ENCODE results near the gene VEPH1.

VEPH1 gene

DNA sequence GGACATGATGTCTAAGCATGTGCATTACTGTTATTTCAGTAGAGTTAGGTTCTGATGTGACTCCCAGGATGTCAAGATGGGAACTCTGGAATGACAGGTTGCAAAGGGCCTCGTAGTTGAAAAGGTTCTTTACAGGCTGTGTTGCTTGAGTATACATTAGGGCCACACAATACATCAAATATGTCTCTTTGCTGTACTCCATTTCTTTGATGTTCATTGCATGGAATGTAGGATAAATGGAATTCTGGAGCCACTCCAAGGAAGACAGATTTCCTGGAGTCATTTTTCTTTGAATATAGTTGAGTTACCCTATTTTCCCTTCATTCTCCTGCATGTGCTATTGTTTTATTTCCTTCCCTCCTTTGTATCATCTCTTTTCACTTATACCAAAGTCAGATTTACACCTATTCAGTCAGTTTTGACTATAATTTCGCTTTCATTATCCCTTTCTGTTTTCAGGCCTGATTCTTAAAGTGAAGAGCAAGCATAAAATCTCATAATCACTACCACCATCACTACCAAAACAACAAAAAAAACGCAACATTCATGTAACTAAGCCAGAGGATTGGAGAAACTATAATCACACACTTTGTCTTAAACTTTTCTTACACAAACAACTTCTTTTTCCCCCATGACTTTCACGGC, 127.8 kb downstream of the VEPH1 start:
- DNase-seq (ENCODE audit: low read depth) = no peak
- TF ChIP-seq, protein P1, sequence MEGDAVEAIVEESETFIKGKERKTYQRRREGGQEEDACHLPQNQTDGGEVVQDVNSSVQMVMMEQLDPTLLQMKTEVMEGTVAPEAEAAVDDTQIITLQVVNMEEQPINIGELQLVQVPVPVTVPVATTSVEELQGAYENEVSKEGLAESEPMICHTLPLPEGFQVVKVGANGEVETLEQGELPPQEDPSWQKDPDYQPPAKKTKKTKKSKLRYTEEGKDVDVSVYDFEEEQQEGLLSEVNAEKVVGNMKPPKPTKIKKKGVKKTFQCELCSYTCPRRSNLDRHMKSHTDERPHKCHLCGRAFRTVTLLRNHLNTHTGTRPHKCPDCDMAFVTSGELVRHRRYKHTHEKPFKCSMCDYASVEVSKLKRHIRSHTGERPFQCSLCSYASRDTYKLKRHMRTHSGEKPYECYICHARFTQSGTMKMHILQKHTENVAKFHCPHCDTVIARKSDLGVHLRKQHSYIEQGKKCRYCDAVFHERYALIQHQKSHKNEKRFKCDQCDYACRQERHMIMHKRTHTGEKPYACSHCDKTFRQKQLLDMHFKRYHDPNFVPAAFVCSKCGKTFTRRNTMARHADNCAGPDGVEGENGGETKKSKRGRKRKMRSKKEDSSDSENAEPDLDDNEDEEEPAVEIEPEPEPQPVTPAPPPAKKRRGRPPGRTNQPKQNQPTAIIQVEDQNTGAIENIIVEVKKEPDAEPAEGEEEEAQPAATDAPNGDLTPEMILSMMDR (IDR thresholded peaks at IDR 0.05; ENCODE audit: control insufficient read depth, extremely low read depth, insufficient read depth) = no peak
- H3K4me3 ChIP-seq (ENCODE audit: low read depth, low read length) = no peak overlapping the region

DNA sequence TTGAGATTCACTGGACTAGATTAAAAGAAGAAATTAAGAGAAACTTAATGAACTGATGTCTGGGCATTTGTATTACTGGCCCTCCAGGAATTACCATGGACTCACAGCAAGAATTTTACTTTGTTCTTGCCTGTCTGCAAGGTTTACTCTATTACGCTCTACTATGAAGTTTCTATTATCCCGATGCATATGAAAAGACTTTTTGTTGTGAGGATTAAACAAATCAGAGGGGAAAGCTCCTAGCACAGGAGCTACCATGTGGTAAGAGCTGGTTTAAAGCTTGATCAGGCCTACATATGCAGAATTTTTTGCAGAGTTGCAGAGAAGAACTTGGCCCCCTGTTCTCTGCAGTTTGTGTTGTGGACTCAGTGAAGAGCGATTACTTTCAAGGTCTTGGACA, 128.3 kb downstream of the VEPH1 start:
- H3K4me3 ChIP-seq (ENCODE audit: low read depth, low read length) = no peak overlapping the region
- TF ChIP-seq, protein P1 (IDR thresholded peaks at IDR 0.05; ENCODE audit: control insufficient read depth, extremely low read depth, insufficient read depth) = no peak
- DNase-seq (ENCODE audit: low read depth) = no peak

DNA sequence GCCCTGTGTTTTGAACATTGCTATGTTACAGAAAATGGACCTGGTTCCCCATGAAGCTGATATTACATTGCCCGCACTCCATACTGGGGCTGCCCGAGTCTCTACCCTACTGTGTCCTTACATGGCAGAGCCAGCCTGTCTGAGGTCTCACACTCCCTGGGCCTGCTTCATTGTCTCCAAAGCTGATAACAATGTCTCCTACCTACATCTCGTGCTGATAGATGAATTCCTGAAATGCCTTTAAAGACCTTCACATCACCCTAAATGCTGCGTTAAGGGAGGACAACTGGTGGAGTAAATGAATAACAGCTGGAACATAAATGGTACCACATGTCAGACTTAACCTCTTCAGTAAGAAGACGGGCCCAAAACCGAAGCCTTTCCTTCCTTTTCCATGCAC, 129.4 kb downstream of the VEPH1 start:
- TF ChIP-seq, protein P1 (IDR thresholded peaks at IDR 0.05; ENCODE audit: control insufficient read depth, extremely low read depth, insufficient read depth) = no peak
- no peak for DNase-seq (ENCODE audit: low read depth)
- no peak overlapping the region for H3K4me3 ChIP-seq (ENCODE audit: low read depth, low read length)

DNA sequence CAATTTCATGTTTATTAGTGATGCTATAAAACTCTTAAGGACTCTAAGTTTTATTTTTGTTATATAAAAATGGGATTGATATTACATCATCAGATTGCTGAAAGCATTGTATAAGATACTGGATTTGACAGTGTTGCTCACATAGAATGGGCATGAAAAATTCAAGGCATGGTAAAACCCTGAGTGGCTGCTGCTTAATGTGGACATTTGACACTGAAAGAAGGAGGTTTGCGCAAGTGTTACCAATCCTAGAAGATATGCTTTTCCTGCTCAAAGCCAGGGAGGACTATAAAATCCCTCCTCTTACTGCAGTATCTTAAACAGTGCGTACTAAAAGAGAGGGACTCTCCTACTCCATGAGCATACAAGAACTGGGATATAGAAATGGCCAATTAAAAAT, 132.3 kb downstream of the VEPH1 start:
- TF ChIP-seq, protein P1 (IDR thresholded peaks at IDR 0.05; ENCODE audit: control insufficient read depth, extremely low read depth, insufficient read depth) = no peak
- no peak for DNase-seq (ENCODE audit: low read depth)
- H3K4me3 ChIP-seq (ENCODE audit: low read depth, low read length) = no peak overlapping the region

DNA sequence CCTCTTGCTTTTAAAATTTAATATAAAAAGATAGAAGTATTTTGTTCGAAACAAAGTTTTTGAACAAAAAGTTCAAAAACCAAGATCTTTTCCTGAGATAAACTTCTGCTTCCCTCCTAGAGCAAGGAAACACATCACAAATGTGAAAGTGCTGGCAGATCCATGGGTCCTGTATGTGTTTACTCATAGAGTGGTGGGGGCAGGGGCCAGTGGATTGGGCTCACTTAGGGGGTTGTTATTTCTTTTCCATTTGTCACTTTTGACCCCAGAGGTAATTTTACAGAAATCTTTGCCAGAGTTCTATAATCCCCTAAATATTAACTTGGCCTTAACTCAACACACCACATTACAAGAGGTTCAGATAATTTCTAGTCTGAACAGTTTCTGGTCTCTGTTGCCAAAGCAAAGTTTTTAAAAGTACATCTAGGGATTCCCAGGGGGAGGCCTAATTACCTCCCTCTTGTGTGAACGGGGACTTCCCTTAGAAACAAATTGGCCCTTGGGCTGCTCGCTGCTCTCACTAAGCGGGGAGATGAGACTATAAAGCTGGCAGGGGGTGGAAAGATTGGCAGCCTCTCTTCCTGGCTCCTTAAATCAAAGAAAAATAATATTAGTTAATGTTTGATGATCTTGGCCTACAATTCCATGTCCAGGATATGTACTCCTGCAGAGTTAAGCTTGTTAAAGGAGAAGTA, 133.3 kb downstream of the VEPH1 start:
- DNase-seq (ENCODE audit: low read depth) = peak; percentile 92
- TF ChIP-seq, protein P1 (IDR thresholded peaks at IDR 0.05; ENCODE audit: control insufficient read depth, extremely low read depth, insufficient read depth) = no peak
- no peak overlapping the region for H3K4me3 ChIP-seq (ENCODE audit: low read depth, low read length)

DNA sequence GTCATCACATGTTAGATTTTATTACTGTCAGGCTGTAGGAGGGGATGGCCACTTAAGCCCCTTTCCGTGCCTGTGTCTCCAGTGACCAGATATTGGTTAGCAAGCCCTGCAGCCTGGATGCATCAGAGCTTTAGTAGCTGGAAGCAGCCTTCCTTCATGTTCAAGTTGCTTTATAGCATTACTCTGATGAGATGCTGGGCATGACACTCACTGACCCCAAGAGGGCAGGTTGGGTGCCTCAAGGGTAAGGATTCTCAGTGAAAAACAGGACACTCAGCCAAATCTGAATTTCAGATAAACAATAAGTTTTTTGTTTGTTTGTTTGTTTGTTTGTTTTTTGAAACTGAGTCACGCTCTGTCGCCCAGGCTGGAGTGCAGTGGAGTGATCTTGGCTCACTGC, 135.0 kb downstream of the VEPH1 start:
- TF ChIP-seq, protein P1 (IDR thresholded peaks at IDR 0.05; ENCODE audit: control insufficient read depth, extremely low read depth, insufficient read depth) = peak; percentile 31
- no peak for DNase-seq (ENCODE audit: low read depth)

More for the DNA sequence above, 135.0 kb downstream of the VEPH1 start:
- no peak overlapping the region for H3K4me3 ChIP-seq (ENCODE audit: low read depth, low read length)
